GM23338 (cell line): ENCODE results near the gene HOXB4. TPM values are rescaled to one million over a fixed set of nuclear protein-coding genes. Genes with fewer than 3 reads are reported as not detected.
A peak's percentile ranks its signal among the peaks of the same experiment; 100 is the strongest.

ENCODE experiments used
- ATAC-seq: fragments of 200-7000 bp; cut with Tn5 transposase; 3 replicates; pipeline ENCODE4 v1.9.1; 2020
- DNase-seq: peaks from one replicate; pipeline ENCODE4 v3.0.0-alpha.2; 2015; ENCODE audit warnings: low spot score
- H2AFZ ChIP-seq: fragments of 200-600 bp; sonication (generic); 2 replicates; pipeline ENCODE4 v1.8.0; 2016; ENCODE audit warnings: antibody characterized with exemption, mild to moderate bottlenecking, moderate library complexity
- H3F3A ChIP-seq: fragments of 200-600 bp; sonication (generic); replicated peaks from 2 replicates; pipeline ENCODE4 v1.8.0; 2017; ENCODE audit warnings: antibody characterized with exemption, mixed run types, low read depth
- H3K27ac ChIP-seq: fragments of 200-600 bp; sonication (generic); 2 replicates; pipeline ENCODE4 v1.6.1; 2016; ENCODE audit warnings: low read depth
- H3K27me3 ChIP-seq: fragments of 200-600 bp; sonication (generic); 2 replicates; pipeline ENCODE4 v1.8.0; 2016; ENCODE audit warnings: mild to moderate bottlenecking, mixed run types, moderate library complexity; ENCODE audit not compliant: insufficient read depth
- H3K36me3 ChIP-seq: fragments of 200-600 bp; sonication (generic); 2 replicates; pipeline ENCODE4 v1.8.0; 2016; ENCODE audit warnings: mild to moderate bottlenecking; ENCODE audit not compliant: insufficient read depth
- H3K4me1 ChIP-seq: fragments of 200-600 bp; sonication (generic); 2 replicates; pipeline ENCODE4 v1.8.0; 2016; ENCODE audit warnings: mild to moderate bottlenecking, moderate library complexity; ENCODE audit not compliant: insufficient read depth
- H3K4me2 ChIP-seq: fragments of 200-600 bp; sonication (generic); 2 replicates; pipeline ENCODE4 v1.7.1; 2017; ENCODE audit warnings: mixed run types
- H3K4me3 ChIP-seq: fragments of 200-600 bp; sonication (generic); 2 replicates; pipeline ENCODE4 v1.6.1; 2016; ENCODE audit warnings: mixed run types
- H3K79me2 ChIP-seq: fragments of 200-600 bp; sonication (generic); replicated peaks from 2 replicates; pipeline ENCODE4 v1.8.0; 2017; ENCODE audit warnings: mild to moderate bottlenecking; ENCODE audit not compliant: insufficient read depth
- H3K9me2 ChIP-seq: fragments of 200-600 bp; sonication (generic); 2 replicates; pipeline ENCODE4 v1.8.0; 2017; ENCODE audit not compliant: insufficient read depth
- H4K20me1 ChIP-seq: fragments of 200-600 bp; sonication (generic); replicated peaks from 2 replicates; pipeline ENCODE4 v1.8.0; 2017; ENCODE audit warnings: mild to moderate bottlenecking; ENCODE audit not compliant: insufficient read depth
- H3K27ac Mint-ChIP-seq: 2 replicates; pipeline ENCODE4 v1.8.0; 2020; ENCODE audit warnings: inconsistent platforms, mild to moderate bottlenecking, moderate library complexity, mixed read lengths
- H3K27me3 Mint-ChIP-seq: 3 replicates; pipeline ENCODE4 v1.8.0; 2022; ENCODE audit warnings: low read depth, mild to moderate bottlenecking, moderate library complexity, mixed read lengths, inconsistent platforms; ENCODE audit not compliant: insufficient read depth, poor library complexity
- H3K36me3 Mint-ChIP-seq: 3 replicates; pipeline ENCODE4 v1.8.0; 2021; ENCODE audit warnings: low read depth, mild to moderate bottlenecking, inconsistent platforms, moderate library complexity, mixed read lengths
- H3K4me1 Mint-ChIP-seq: 3 replicates; pipeline ENCODE4 v1.8.0; 2020; ENCODE audit warnings: mild to moderate bottlenecking, inconsistent platforms, mixed read lengths
- H3K4me3 Mint-ChIP-seq: 3 replicates; pipeline ENCODE4 v1.8.0; 2021; ENCODE audit warnings: moderate library complexity, mild to moderate bottlenecking, inconsistent platforms, mixed read lengths
- H3K9me3 Mint-ChIP-seq: 3 replicates; pipeline ENCODE4 v1.8.0; 2020; ENCODE audit warnings: moderate library complexity, mild to moderate bottlenecking, inconsistent platforms, mixed read lengths
- CREB1 ChIP-seq: fragments of 250-450 bp; sonication (Bioruptor Pico); IDR thresholded peaks from 2 replicates; pipeline ENCODE4 v1.5.0; 2020; ENCODE audit warnings: low read depth, mild to moderate bottlenecking, moderate library complexity
- EZH2 ChIP-seq: fragments of 200-600 bp; sonication (generic); IDR thresholded peaks from one replicate; pipeline ENCODE4 v1.8.0; 2017; ENCODE audit warnings: antibody characterized with exemption, mild to moderate bottlenecking, low read depth; ENCODE audit not compliant: unreplicated experiment
- EZH2phosphoT487 ChIP-seq: fragments of 200-600 bp; sonication (generic); IDR thresholded peaks from one replicate; pipeline ENCODE4 v1.8.1; 2018; ENCODE audit warnings: antibody characterized with exemption; ENCODE audit not compliant: unreplicated experiment
- JUNB ChIP-seq: IDR thresholded peaks from one replicate; pipeline ENCODE4 v1.6.1; 2016; ENCODE audit warnings: antibody characterized with exemption; ENCODE audit not compliant: unreplicated experiment
- NANOG ChIP-seq: IDR thresholded peaks from 2 replicates; pipeline ENCODE4 v1.6.1; 2016; ENCODE audit warnings: antibody characterized with exemption, borderline replicate concordance
- REST ChIP-seq: IDR thresholded peaks from one replicate; pipeline ENCODE4 v1.6.1; 2018; ENCODE audit warnings: antibody characterized with exemption; ENCODE audit not compliant: unreplicated experiment
- STAT1 ChIP-seq: IDR thresholded peaks from one replicate; pipeline ENCODE4 v1.6.1; 2016; ENCODE audit warnings: antibody characterized with exemption; ENCODE audit not compliant: unreplicated experiment
- ZNF114 ChIP-seq: fragments of 250-450 bp; sonication (Bioruptor Pico); IDR thresholded peaks from 2 replicates; pipeline ENCODE4 v1.5.0; 2020; ENCODE audit warnings: mild to moderate bottlenecking, moderate library complexity
- ZNF462 ChIP-seq: fragments of 250-450 bp; sonication (Bioruptor Pico); IDR thresholded peaks from 2 replicates; pipeline ENCODE4 v1.5.0; 2020; ENCODE audit warnings: mild to moderate bottlenecking, moderate library complexity
- polyA plus RNA-seq: library from polyadenylated mRNA; unstranded; fragments of >200 nt; fragmentation: Nextera tagmentation; extraction: Ambion mirVana; gene quantifications from 2 replicates; pipeline ENCODE4 v1.2.1, GENCODE V29; 2016
- total RNA-seq: library from RNA; depleted of rRNA; stranded (reverse); fragments of >200 nt; shearing (Covaris generic); gene quantifications from 2 replicates; pipeline ENCODE4 v1.2.3, GENCODE V29; 2014

The HOXB4 gene
- total and polyA plus RNA-seq, 2 experiments from 2014 or later, result not detected

- no peaks in the 10 kb centered on the region for H3K79me2 ChIP-seq
- peaks cover 22% of the 10 kb centered on the region for H3K27me3 Mint-ChIP-seq
- no peak overlapping the region for H3K27ac ChIP-seq
Observed at GRCh38 chr17:48575066-48575582, 3.0 kb downstream of the HOXB4 start.

More at GRCh38 chr17:48575066-48575582, 3.0 kb downstream of the HOXB4 start:
- peaks cover 57% of the 10 kb centered on the region for H3K4me1 ChIP-seq
- peaks cover 73% of the 10 kb centered on the region for H3F3A ChIP-seq
- no peak overlapping the region for H3K27ac Mint-ChIP-seq
- no peak overlapping the region for H3K4me3 ChIP-seq
- DNase-seq, result no peak
- peaks cover 38% of the 10 kb centered on the region for H3K4me1 Mint-ChIP-seq
- H3K4me2 ChIP-seq, result peak overlapping the region; percentile 64
- H3K9me2 ChIP-seq, result no peaks in the 10 kb centered on the region
- H3K36me3 Mint-ChIP-seq, result no peaks in the 10 kb centered on the region
- no peak for ATAC-seq
- peaks cover 100% of the 10 kb centered on the region for H3K27me3 ChIP-seq
- no peaks in the 10 kb centered on the region for H3K36me3 ChIP-seq
- TF ChIP-seq EZH2 (peak; percentile 80), ZNF114 (CRISPR knock-in tag) (no peak), REST (no peak), JUNB (no peak), EZH2phosphoT487 (no peak), STAT1 (no peak), NANOG (no peak), CREB1 (no peak), ZNF462 (no peak)
- no peak overlapping the region for H2AFZ ChIP-seq
- peaks cover 7% of the 10 kb centered on the region; the same call in 2 of the 3 replicates for H3K9me3 Mint-ChIP-seq
- peaks cover 65% of the 10 kb centered on the region for H4K20me1 ChIP-seq
- H3K4me3 Mint-ChIP-seq, result no peak overlapping the region
